SK-N-SH (cell line): ENCODE measurements around the gene PRRT1. TPM values are rescaled to one million over a fixed set of nuclear protein-coding genes. Genes with fewer than 3 reads are reported as not detected.

ENCODE experiments used
- CTCF ChIA-PET: fragments of 300-600, 350-600 bp; formaldehyde crosslinking; extraction: SDS; loops from one replicate; lab custom pipeline; 2021; lab: Yijun Ruan, JAX
- POLR2A ChIA-PET: fragments of 350-600 bp; sonication (Branson Sonifier 250); formaldehyde crosslinking; extraction: SDS; loops from one replicate; lab custom pipeline; 2020; ENCODE audit warnings: antibody characterized with exemption, inconsistent platforms; lab: Yijun Ruan, JAX
- DNase-seq: peaks from one replicate; pipeline ENCODE4 v3.0.0; 2012
- H2AFZ ChIP-seq: fragments of 200-600 bp; sonication (generic); 2 replicates; pipeline ENCODE4 v1.8.1; 2016; ENCODE audit warnings: antibody characterized with exemption, mild to moderate bottlenecking, low read depth
- H3F3A ChIP-seq: fragments of 200-600 bp; sonication (generic); replicated peaks from 2 replicates; pipeline ENCODE3; 2016; ENCODE audit warnings: antibody characterized with exemption, mild to moderate bottlenecking; ENCODE audit not compliant: insufficient read depth
- H3K27ac ChIP-seq, 2 experiments: fragments of 200-500 bp in 1 of 2; fragments of 200-600 bp in 1 of 2; sonication (Bioruptor generic) in 1 of 2; sonication (generic), shearing (Covaris generic) in 1 of 2; 2 replicates each; pipeline versions ENCODE4 v1.5.1 to v1.6.1; 2014 to 2016; ENCODE audit warnings: low read depth in 2 of 2, inconsistent platforms in 1 of 2, low read length in 1 of 2, mild to moderate bottlenecking in 1 of 2, mixed read lengths in 1 of 2
- H3K27me3 ChIP-seq: fragments of 200-600 bp; sonication (generic), shearing (Covaris generic); 2 replicates; pipeline ENCODE4 v1.6.1; 2016; ENCODE audit warnings: mixed run types; ENCODE audit not compliant: insufficient read depth
- H3K36me3 ChIP-seq, 2 experiments: fragments of 200-500 bp in 1 of 2; fragments of 200-600 bp in 1 of 2; sonication (Bioruptor generic) in 1 of 2; sonication (generic) in 1 of 2; replicated peaks in 1 of 2; 2 replicates each; pipeline versions ENCODE3 to v1.5.1; 2014 to 2016; ENCODE audit warnings: low read length in 1 of 2, mild to moderate bottlenecking in 1 of 2; ENCODE audit not compliant: insufficient read depth in 2 of 2, control insufficient read depth in 1 of 2
- H3K4me1 ChIP-seq, 2 experiments: fragments of 200-500 bp in 1 of 2; fragments of 200-600 bp in 1 of 2; sonication (Bioruptor generic) in 1 of 2; sonication (generic), shearing (Covaris generic) in 1 of 2; 2 replicates each; pipeline versions ENCODE4 v1.5.1 to v1.6.1; 2014 to 2016; ENCODE audit warnings: low read depth in 1 of 2, low read length in 1 of 2, mixed run types in 1 of 2; ENCODE audit not compliant: insufficient read depth in 2 of 2, control insufficient read depth in 1 of 2
- H3K4me2 ChIP-seq: fragments of 200-600 bp; sonication (generic), shearing (Covaris generic); 2 replicates; pipeline ENCODE4 v1.6.1; 2017; ENCODE audit warnings: mixed run types
- H3K4me3 ChIP-seq, 2 experiments: fragments of 200-500 bp in 1 of 2; fragments of 200-600 bp in 1 of 2; sonication (Bioruptor generic) in 1 of 2; sonication (generic), shearing (Covaris generic) in 1 of 2; 2 replicates each; pipeline versions ENCODE4 v1.5.1 to v1.8.1; 2014 to 2016; ENCODE audit warnings: low read depth in 2 of 2, inconsistent platforms in 1 of 2, low read length in 1 of 2, mild to moderate bottlenecking in 1 of 2, mixed read lengths in 1 of 2, moderate library complexity in 1 of 2
- H3K79me2 ChIP-seq: fragments of 200-600 bp; sonication (generic); 2 replicates; pipeline ENCODE4 v1.8.1; 2017; ENCODE audit warnings: mild to moderate bottlenecking; ENCODE audit not compliant: insufficient read depth
- H3K9ac ChIP-seq: fragments of 200-600 bp; sonication (generic); 2 replicates; pipeline ENCODE4 v1.6.1; 2017; ENCODE audit warnings: mixed run types
- H3K9me2 ChIP-seq: fragments of 200-600 bp; sonication (generic); 2 replicates; pipeline ENCODE4 v1.6.1; 2017; ENCODE audit warnings: mixed run types
- H3K9me3 ChIP-seq: fragments of 200-600 bp; sonication (generic); 2 replicates; pipeline ENCODE4 v1.6.1; 2017; ENCODE audit warnings: mixed run types, mild to moderate bottlenecking, moderate library complexity
- H4K20me1 ChIP-seq: fragments of 200-600 bp; sonication (generic); 2 replicates; pipeline ENCODE4 v1.6.1; 2017; ENCODE audit warnings: mild to moderate bottlenecking, mixed run types; ENCODE audit not compliant: insufficient read depth
- CHD2 ChIP-seq: fragments of 150-350 bp; IDR thresholded peaks from 2 replicates; pipeline ENCODE4 v1.6.1; 2018; ENCODE audit warnings: low read length; ENCODE audit not compliant: partially characterized antibody
- ELF1 ChIP-seq: IDR thresholded peaks from 2 replicates; pipeline ENCODE4 v1.4.0; 2012
- FOXJ3 ChIP-seq: sonication (generic); formaldehyde crosslinking; IDR thresholded peaks from 2 replicates; pipeline ENCODE4 v1.5.1; 2020; ENCODE audit warnings: mild to moderate bottlenecking, missing genetic modification reagents
- MXI1 ChIP-seq: IDR thresholded peaks from 2 replicates; pipeline ENCODE4 v1.6.1; 2012; ENCODE audit warnings: mild to moderate bottlenecking, low read depth, low read length, improper control_type of control experiment
- NFIC ChIP-seq: IDR thresholded peaks from 2 replicates; pipeline ENCODE4 v1.4.0; 2012; ENCODE audit warnings: borderline replicate concordance
- RCOR1 ChIP-seq: fragments of 150-350 bp; IDR thresholded peaks from 2 replicates; pipeline ENCODE4 v1.6.1; 2017; ENCODE audit warnings: antibody characterized with exemption, low read length
- RXRA ChIP-seq: IDR thresholded peaks from 2 replicates; pipeline ENCODE4 v1.4.0; 2012; ENCODE audit warnings: low read depth, mild to moderate bottlenecking, borderline replicate concordance
- ZBTB33 ChIP-seq: IDR thresholded peaks from 2 replicates; pipeline ENCODE4 v1.4.0; 2012; ENCODE audit warnings: low read depth, borderline replicate concordance
- WGBS: methylation state at CpG from one replicate; pipeline ENCODE4 v1.1.6; 2017; ENCODE audit warnings: low lambda C conversion rate; 5-methylcytosine and 5-hydroxymethylcytosine counted together
- polyA plus RNA-seq, 3 experiments: library from polyadenylated mRNA; depleted of rRNA; stranded (reverse); fragments of >200 nt; gene quantifications; 2 replicates each; pipeline ENCODE4 v1.2.3, GENCODE V29; 2012
- TF ChIP-seq, protein P1 (sequence below): IDR thresholded peaks from 2 replicates; pipeline ENCODE4 v1.4.0; 2012; ENCODE audit warnings: low read depth, borderline replicate concordance

PRRT1 gene
- polyA plus RNA-seq, 1 of the 3 experiments (the other 2 are of a cell fraction), result 1.5 TPM

DNA sequence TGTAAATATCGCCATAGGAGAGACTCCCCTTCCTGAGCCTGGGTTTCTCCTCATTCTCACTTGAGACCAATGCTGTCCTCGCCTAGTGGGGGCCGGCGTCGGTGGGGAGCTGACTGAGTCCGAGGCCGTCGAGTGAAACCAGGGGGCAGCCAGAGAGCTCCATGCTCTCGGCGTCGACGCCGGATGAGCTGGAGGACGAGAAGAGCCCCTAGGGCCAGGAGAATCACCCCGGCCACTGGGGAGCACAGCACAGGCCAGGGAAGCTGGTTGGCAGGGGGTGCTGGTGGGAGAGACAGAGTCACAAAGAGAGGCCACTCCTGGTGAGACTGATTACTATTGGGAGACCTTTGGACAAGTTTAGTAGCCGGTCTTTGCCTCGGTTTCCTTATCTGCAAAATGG is 47.1 kb upstream of the PRRT1 start (continued):
- TF ChIP-seq CHD2 (no peak), NFIC (no peak), RCOR1 (no peak), ELF1 (no peak), ZBTB33 (no peak)

DNA sequence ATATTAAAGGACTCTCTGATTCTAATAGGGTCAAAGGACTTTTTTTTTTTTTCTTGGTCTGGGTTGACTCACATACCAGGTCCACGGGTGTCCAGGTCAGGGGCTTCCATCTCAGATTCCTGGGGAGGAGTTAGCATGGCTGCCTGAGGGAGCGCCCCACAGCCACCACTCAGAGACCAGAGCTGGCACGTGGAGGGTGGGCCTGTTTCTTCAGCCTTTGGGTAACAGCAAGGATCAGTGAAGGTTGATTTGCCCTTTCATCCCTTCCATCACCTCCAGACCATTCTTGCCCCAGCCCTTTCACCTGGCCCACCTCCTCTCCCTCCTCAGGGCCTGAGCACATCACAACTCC is 46.6 kb upstream of the PRRT1 start:
- TF ChIP-seq FOXJ3 (CRISPR knock-in tag) (no peak), MXI1 (no peak), RXRA (no peak)
- H3K36me3 ChIP-seq, result no peaks in the 10 kb centered on the region
- 82% methylated on average over 3 of the region's 3 CpGs for WGBS
- CTCF ChIA-PET, result interaction anchor here (0.6 kb wide), 1 partner anchor 268 kb away, joined by 3 read pairs; no protein-coding TSS in a partner anchor
- H3K4me2 ChIP-seq, result no peak overlapping the region
- no peak overlapping the region for H3K27ac ChIP-seq
- peaks cover 13% of the 10 kb centered on the region for H3F3A ChIP-seq
- H3K4me3 ChIP-seq, result no peak overlapping the region
- H4K20me1 ChIP-seq, result no peaks in the 10 kb centered on the region
- DNase-seq, result no peak
- POLR2A ChIA-PET, result no interaction called here
- H3K9me2 ChIP-seq, result no peaks in the 10 kb centered on the region
- no peak overlapping the region for H2AFZ ChIP-seq
- H3K4me1 ChIP-seq, result peaks cover 6 to 14% of the 10 kb centered on the region in 2 experiments; a peak in 1 of 4 replicates
- no peaks in the 10 kb centered on the region for H3K79me2 ChIP-seq
- no peaks in the 10 kb centered on the region for H3K9me3 ChIP-seq
- H3K27me3 ChIP-seq, result peaks cover 5% of the 10 kb centered on the region; the same call in 1 of the 2 replicates
- H3K9ac ChIP-seq, result no peak overlapping the region

GRCh38 chr6:32196682-32197616 is 45.2 kb upstream of the PRRT1 start:
- no peaks in the 10 kb centered on the region for H3K36me3 ChIP-seq
- peak overlapping the region; percentile 83 to 95 for H3K4me3 ChIP-seq
- H3K9ac ChIP-seq, result peak overlapping the region; percentile 100
- no peaks in the 10 kb centered on the region for H4K20me1 ChIP-seq
- POLR2A ChIA-PET, result interaction anchor here (0.8 to 1.4 kb wide), 3 partner anchors 67 to 775 kb away, joined by 3 to 4 read pairs (median 3); partner anchors contain the start of genes DDX39B and FKBPL
- peaks cover 15% of the 10 kb centered on the region for H3F3A ChIP-seq
- H3K4me1 ChIP-seq, result peaks cover 6 to 14% of the 10 kb centered on the region in 2 experiments; a peak in 1 of 4 replicates
- no peaks in the 10 kb centered on the region for H3K9me2 ChIP-seq
- 30% methylated on average over 22 of the region's 28 CpGs for WGBS
- H3K9me3 ChIP-seq, result no peaks in the 10 kb centered on the region
- H3K27ac ChIP-seq, result peak overlapping the region; percentile 99 to 100
- peak; percentile 70 for DNase-seq
- H3K4me2 ChIP-seq, result peak overlapping the region; percentile 100
- H2AFZ ChIP-seq, result peak overlapping the region; percentile 40; the same call in 1 of the 2 replicates
- H3K79me2 ChIP-seq, result no peaks in the 10 kb centered on the region
- CTCF ChIA-PET, result interaction anchor here (0.6 to 1.5 kb wide), 3 partner anchors 8 to 103 kb away, joined by 3 to 6 read pairs (median 3); partner anchors contain the start of gene EGFL8
- H3K27me3 ChIP-seq, result no peaks in the 10 kb centered on the region
- TF ChIP-seq MXI1 (peak; percentile 9; the same call in 1 of the 2 replicates), FOXJ3 (CRISPR knock-in tag) (0 out of 2 replicates have a peak, but pooled peaks have one; percentile 3)
- TF ChIP-seq, protein P1, sequence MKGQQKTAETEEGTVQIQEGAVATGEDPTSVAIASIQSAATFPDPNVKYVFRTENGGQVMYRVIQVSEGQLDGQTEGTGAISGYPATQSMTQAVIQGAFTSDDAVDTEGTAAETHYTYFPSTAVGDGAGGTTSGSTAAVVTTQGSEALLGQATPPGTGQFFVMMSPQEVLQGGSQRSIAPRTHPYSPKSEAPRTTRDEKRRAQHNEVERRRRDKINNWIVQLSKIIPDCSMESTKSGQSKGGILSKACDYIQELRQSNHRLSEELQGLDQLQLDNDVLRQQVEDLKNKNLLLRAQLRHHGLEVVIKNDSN, result no peak
- TF ChIP-seq, all 33 proteins: peak for 2
